ENCODE measurements around the gene GSN. TPM values are rescaled to one million over a fixed set of nuclear protein-coding genes. Genes with fewer than 3 reads are reported as not detected.

Gene GSN
- total and polyA plus RNA-seq, 4 donors: 18.8 to 402 (median 51.6) TPM

DNA sequence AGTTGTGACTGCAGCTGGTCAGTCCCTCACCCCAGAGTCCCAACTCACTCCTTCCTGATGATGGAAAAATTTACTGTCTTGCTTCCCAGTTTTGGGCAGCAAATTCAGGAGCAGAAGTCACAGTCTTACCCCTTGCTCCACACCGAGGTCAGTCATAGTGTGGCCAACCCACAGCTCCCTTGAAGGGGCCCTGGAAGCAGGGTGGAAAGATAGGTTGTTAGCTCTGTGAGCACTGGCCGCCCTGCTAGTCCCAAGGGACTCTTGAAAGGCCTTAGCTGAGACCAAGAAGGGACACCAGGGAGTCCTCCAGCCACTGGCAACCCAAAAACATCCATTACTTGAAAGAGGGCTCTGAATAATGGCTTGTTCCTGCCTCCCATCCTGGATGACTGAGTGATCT is 40.0 kb downstream of the GSN start:
- WGBS: 90% methylated on average over 2 of the region's 2 CpGs
- Histone ChIP-seq H3K4me1 (ENCODE audit: control insufficient read depth in 4 of 4, insufficient read depth in 4 of 4, low read length in 3 of 4) (peaks cover 0 to 6% (median 0%) of the 10 kb centered on the region in 4 donors), H3K9ac (ENCODE audit: low read depth in 1 of 2, low read length in 2 of 2) (no peak overlapping the region), H3K9me3 (ENCODE audit: control insufficient read depth in 4 of 4, low read length in 3 of 4) (no peaks in the 10 kb centered on the region), H3K27me3 (ENCODE audit: control insufficient read depth in 4 of 4, insufficient read depth in 4 of 4, low read length in 3 of 4) (no peaks in the 10 kb centered on the region), H3K36me3 (ENCODE audit: control insufficient read depth in 4 of 4, insufficient read depth in 3 of 4, low read depth in 1 of 4, low read length in 3 of 4) (peaks cover 0 to 31% (median 7%) of the 10 kb centered on the region in 4 donors), H3K4me3 (ENCODE audit: low read depth in 1 of 3, low read length in 3 of 3) (no peak overlapping the region), H3K27ac (ENCODE audit: low read depth in 1 of 2, low read length in 2 of 2) (no peak overlapping the region)
- TF ChIP-seq TAF1 (conservative IDR thresholded peaks at IDR 0.05) (no peak), YY1 (IDR thresholded peaks at IDR 0.05) (no peak), NR2F2 (IDR thresholded peaks at IDR 0.05) (no peak), FOXA2 (IDR thresholded peaks at IDR 0.05) (no peak), FOXA1 (IDR thresholded peaks at IDR 0.05) (no peak), HNF4G (IDR thresholded peaks at IDR 0.05) (no peak), RXRA (IDR thresholded peaks at IDR 0.05) (no peak), RAD21 (IDR thresholded peaks at IDR 0.05) (no peak), HNF4A (conservative IDR thresholded peaks at IDR 0.05) (no peak), GABPA (IDR thresholded peaks at IDR 0.05 in 1 of 2, conservative IDR thresholded peaks at IDR 0.05 in 1 of 2) (no peak), SP1 (IDR thresholded peaks at IDR 0.05) (no peak), EGR1 (IDR thresholded peaks at IDR 0.05; ENCODE audit: low read depth in 2 of 2) (no peak)
- TF ChIP-seq, protein P1, sequence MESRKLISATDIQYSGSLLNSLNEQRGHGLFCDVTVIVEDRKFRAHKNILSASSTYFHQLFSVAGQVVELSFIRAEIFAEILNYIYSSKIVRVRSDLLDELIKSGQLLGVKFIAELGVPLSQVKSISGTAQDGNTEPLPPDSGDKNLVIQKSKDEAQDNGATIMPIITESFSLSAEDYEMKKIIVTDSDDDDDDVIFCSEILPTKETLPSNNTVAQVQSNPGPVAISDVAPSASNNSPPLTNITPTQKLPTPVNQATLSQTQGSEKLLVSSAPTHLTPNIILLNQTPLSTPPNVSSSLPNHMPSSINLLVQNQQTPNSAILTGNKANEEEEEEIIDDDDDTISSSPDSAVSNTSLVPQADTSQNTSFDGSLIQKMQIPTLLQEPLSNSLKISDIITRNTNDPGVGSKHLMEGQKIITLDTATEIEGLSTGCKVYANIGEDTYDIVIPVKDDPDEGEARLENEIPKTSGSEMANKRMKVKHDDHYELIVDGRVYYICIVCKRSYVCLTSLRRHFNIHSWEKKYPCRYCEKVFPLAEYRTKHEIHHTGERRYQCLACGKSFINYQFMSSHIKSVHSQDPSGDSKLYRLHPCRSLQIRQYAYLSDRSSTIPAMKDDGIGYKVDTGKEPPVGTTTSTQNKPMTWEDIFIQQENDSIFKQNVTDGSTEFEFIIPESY (IDR thresholded peaks at IDR 0.05): no peak
- TF ChIP-seq, protein P2, sequence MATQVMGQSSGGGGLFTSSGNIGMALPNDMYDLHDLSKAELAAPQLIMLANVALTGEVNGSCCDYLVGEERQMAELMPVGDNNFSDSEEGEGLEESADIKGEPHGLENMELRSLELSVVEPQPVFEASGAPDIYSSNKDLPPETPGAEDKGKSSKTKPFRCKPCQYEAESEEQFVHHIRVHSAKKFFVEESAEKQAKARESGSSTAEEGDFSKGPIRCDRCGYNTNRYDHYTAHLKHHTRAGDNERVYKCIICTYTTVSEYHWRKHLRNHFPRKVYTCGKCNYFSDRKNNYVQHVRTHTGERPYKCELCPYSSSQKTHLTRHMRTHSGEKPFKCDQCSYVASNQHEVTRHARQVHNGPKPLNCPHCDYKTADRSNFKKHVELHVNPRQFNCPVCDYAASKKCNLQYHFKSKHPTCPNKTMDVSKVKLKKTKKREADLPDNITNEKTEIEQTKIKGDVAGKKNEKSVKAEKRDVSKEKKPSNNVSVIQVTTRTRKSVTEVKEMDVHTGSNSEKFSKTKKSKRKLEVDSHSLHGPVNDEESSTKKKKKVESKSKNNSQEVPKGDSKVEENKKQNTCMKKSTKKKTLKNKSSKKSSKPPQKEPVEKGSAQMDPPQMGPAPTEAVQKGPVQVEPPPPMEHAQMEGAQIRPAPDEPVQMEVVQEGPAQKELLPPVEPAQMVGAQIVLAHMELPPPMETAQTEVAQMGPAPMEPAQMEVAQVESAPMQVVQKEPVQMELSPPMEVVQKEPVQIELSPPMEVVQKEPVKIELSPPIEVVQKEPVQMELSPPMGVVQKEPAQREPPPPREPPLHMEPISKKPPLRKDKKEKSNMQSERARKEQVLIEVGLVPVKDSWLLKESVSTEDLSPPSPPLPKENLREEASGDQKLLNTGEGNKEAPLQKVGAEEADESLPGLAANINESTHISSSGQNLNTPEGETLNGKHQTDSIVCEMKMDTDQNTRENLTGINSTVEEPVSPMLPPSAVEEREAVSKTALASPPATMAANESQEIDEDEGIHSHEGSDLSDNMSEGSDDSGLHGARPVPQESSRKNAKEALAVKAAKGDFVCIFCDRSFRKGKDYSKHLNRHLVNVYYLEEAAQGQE (IDR thresholded peaks at IDR 0.05): no peak
- TF ChIP-seq, protein P3, sequence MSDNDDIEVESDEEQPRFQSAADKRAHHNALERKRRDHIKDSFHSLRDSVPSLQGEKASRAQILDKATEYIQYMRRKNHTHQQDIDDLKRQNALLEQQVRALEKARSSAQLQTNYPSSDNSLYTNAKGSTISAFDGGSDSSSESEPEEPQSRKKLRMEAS (IDR thresholded peaks at IDR 0.05): no peak
- TF ChIP-seq, protein P4, sequence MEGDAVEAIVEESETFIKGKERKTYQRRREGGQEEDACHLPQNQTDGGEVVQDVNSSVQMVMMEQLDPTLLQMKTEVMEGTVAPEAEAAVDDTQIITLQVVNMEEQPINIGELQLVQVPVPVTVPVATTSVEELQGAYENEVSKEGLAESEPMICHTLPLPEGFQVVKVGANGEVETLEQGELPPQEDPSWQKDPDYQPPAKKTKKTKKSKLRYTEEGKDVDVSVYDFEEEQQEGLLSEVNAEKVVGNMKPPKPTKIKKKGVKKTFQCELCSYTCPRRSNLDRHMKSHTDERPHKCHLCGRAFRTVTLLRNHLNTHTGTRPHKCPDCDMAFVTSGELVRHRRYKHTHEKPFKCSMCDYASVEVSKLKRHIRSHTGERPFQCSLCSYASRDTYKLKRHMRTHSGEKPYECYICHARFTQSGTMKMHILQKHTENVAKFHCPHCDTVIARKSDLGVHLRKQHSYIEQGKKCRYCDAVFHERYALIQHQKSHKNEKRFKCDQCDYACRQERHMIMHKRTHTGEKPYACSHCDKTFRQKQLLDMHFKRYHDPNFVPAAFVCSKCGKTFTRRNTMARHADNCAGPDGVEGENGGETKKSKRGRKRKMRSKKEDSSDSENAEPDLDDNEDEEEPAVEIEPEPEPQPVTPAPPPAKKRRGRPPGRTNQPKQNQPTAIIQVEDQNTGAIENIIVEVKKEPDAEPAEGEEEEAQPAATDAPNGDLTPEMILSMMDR (IDR thresholded peaks at IDR 0.05; ENCODE audit: low read depth, low read length, missing input control): no peak
- TF ChIP-seq, protein P5, sequence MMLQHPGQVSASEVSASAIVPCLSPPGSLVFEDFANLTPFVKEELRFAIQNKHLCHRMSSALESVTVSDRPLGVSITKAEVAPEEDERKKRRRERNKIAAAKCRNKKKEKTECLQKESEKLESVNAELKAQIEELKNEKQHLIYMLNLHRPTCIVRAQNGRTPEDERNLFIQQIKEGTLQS (IDR thresholded peaks at IDR 0.05): no peak
- DNase-seq (ENCODE audit: low spot score): no peak
